Thoracic aorta (tissue), 2 donors: Measurements from ENCODE around the gene C1orf167. TPM values are rescaled to one million over a fixed set of nuclear protein-coding genes. Genes with fewer than 3 reads are reported as not detected.

Experiments used
- ATAC-seq: fragments of 150-250 bp; one replicate; pipeline ENCODE4 v1.8.0; 2017; ENCODE audit warnings: low read depth; ENCODE audit not compliant: insufficient number of reproducible peaks, low FRiP score
- DNase-seq: peaks from one replicate; pipeline ENCODE4 v3.0.0-alpha.2; 2020; ENCODE audit warnings: low spot score
- H3K27ac ChIP-seq, 2 donors: fragments of 200-600 bp; sonication (generic); 1 replicate in 1 of 2; 2 replicates in 1 of 2; pipeline ENCODE4 v1.5.1; 2016; ENCODE audit warnings: mild to moderate bottlenecking in 2 of 2, moderate library complexity in 2 of 2
- H3K27me3 ChIP-seq: fragments of 200-600 bp; sonication (generic); replicated peaks from 2 replicates; pipeline ENCODE4 v1.6.0; 2016; ENCODE audit warnings: mild to moderate bottlenecking; ENCODE audit not compliant: insufficient read depth
- H3K36me3 ChIP-seq: fragments of 200-600 bp; sonication (generic); one replicate; pipeline ENCODE4 v1.5.1; 2016
- H3K4me1 ChIP-seq, 2 donors: fragments of 200-600 bp; sonication (generic); 1 replicate in 1 of 2; 2 replicates in 1 of 2; pipeline versions ENCODE4 v1.5.1 to v1.6.0; 2016; ENCODE audit warnings: low read depth in 2 of 2, mild to moderate bottlenecking in 1 of 2; ENCODE audit not compliant: control insufficient read depth in 1 of 2
- H3K4me3 ChIP-seq: fragments of 200-600 bp; sonication (generic); 2 replicates; pipeline ENCODE4 v1.5.1; 2016; ENCODE audit warnings: mild to moderate bottlenecking
- H3K9me3 ChIP-seq: fragments of 200-600 bp; sonication (generic); 2 replicates; pipeline ENCODE4 v1.5.1; 2016
- total RNA-seq, 2 donors: library from RNA; depleted of rRNA; stranded (reverse); fragments of >200 nt; gene quantifications; one replicate each; pipeline versions ENCODE4 v1.1.0 to v1.2.3, GENCODE V29; 2016
- TF ChIP-seq, protein P1 (sequence below): fragments of 200-600 bp; sonication (generic); IDR thresholded peaks from one replicate; pipeline ENCODE4 v1.5.1; 2019; ENCODE audit warnings: antibody characterized with exemption

C1orf167 gene
- total RNA-seq, 2 donors from 2014 or later = 4.2 TPM; not detected in 1

DNA sequence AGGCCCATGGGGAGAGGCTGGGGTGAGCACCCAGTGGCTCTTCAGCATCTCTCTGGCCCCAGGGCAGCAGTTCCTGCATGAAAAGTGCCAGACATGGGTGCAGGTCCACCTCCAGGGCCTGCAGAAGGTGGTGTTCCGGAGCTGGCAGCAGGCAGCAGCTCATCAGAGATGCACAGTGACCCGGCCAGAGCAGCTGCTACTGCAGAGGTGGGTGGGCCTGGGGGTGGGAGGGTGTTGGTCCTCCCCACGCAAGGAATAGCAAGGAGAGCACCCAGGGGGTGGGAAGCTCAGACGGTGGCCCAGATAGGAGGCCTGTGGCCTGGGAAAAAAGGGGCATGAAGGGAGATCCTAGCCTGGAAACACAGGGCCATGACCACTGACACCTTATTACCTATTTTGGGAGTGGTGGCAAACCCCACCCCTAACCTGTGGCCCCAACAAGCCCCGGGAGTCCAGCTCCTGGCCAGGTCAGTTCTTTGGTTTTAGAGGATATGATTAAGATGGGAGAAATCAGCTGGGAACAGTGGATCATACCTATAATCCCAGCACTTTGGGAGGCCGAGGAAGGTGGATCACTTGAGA is 20.2 kb downstream of the C1orf167 start:
- Histone ChIP-seq H3K36me3 (no peaks in the 10 kb centered on the region), H3K4me1 (peaks cover 9 to 22% of the 10 kb centered on the region in 2 donors), H3K4me3 (no peak overlapping the region), H3K27me3 (no peaks in the 10 kb centered on the region), H3K9me3 (no peaks in the 10 kb centered on the region), H3K27ac (no peak overlapping the region)
- DNase-seq = no peak
- no peak for ATAC-seq
- TF ChIP-seq, protein P1, sequence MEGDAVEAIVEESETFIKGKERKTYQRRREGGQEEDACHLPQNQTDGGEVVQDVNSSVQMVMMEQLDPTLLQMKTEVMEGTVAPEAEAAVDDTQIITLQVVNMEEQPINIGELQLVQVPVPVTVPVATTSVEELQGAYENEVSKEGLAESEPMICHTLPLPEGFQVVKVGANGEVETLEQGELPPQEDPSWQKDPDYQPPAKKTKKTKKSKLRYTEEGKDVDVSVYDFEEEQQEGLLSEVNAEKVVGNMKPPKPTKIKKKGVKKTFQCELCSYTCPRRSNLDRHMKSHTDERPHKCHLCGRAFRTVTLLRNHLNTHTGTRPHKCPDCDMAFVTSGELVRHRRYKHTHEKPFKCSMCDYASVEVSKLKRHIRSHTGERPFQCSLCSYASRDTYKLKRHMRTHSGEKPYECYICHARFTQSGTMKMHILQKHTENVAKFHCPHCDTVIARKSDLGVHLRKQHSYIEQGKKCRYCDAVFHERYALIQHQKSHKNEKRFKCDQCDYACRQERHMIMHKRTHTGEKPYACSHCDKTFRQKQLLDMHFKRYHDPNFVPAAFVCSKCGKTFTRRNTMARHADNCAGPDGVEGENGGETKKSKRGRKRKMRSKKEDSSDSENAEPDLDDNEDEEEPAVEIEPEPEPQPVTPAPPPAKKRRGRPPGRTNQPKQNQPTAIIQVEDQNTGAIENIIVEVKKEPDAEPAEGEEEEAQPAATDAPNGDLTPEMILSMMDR = no peak

GRCh38 chr1:11783556-11783955 is 21.6 kb downstream of the C1orf167 start:
- ATAC-seq = no peak
- TF ChIP-seq, protein P1 = no peak
- no peak overlapping the region for H3K27ac ChIP-seq
- no peaks in the 10 kb centered on the region for H3K36me3 ChIP-seq
- no peak overlapping the region for H3K4me3 ChIP-seq
- no peaks in the 10 kb centered on the region for H3K27me3 ChIP-seq
- no peaks in the 10 kb centered on the region for H3K9me3 ChIP-seq
- H3K4me1 ChIP-seq = peaks cover 17 to 35% of the 10 kb centered on the region in 2 donors
- DNase-seq = no peak

GRCh38 chr1:11784256-11784992 is 22.4 kb downstream of the C1orf167 start:
- TF ChIP-seq, protein P1 = no peak
- no peaks in the 10 kb centered on the region for H3K9me3 ChIP-seq
- H3K36me3 ChIP-seq = no peaks in the 10 kb centered on the region
- DNase-seq (no peak), ATAC-seq (no peak)
- peak overlapping the region; percentile 56 for H3K4me3 ChIP-seq
- no peaks in the 10 kb centered on the region for H3K27me3 ChIP-seq
- H3K4me1 ChIP-seq = peaks cover 26 to 44% of the 10 kb centered on the region in 2 donors
- peak overlapping the region in 1 of 2 donors; percentile 1 for H3K27ac ChIP-seq

GRCh38 chr1:11784993-11785769 is 23.2 kb downstream of the C1orf167 start:
- peak overlapping the region; percentile 56 for H3K4me3 ChIP-seq
- H3K4me1 ChIP-seq = peaks cover 34 to 52% of the 10 kb centered on the region in 2 donors
- H3K36me3 ChIP-seq = peaks cover 2% of the 10 kb centered on the region

More at GRCh38 chr1:11784993-11785769, 23.2 kb downstream of the C1orf167 start:
- Histone ChIP-seq H3K27me3 (no peaks in the 10 kb centered on the region), H3K9me3 (no peaks in the 10 kb centered on the region), H3K27ac (peak overlapping the region in 1 of 2 donors; percentile 1)
- ATAC-seq (no peak), DNase-seq (no peak)
- TF ChIP-seq, protein P1 = peak; percentile 83
